HL-60 (cell line): ENCODE results near the gene ZNF385D.

Experiments used
- POLR2AphosphoS5 ChIP-seq: IDR thresholded peaks from 2 replicates; pipeline ENCODE4 v1.6.1; 2012; ENCODE audit warnings: low read depth
- REST ChIP-seq: IDR thresholded peaks from 2 replicates; pipeline ENCODE4 v1.6.1; 2012; ENCODE audit warnings: low read depth; ENCODE audit not compliant: insufficient replicate concordance
- SPI1 ChIP-seq: IDR thresholded peaks from 2 replicates; pipeline ENCODE4 v1.6.1; 2012; ENCODE audit warnings: low read depth, mild to moderate bottlenecking, borderline replicate concordance
- TF ChIP-seq, protein P1 (sequence below): IDR thresholded peaks from one replicate; pipeline ENCODE4 v1.5.1; 2011; ENCODE audit warnings: low read length, control low read depth, inconsistent platforms; ENCODE audit not compliant: insufficient read depth

DNA sequence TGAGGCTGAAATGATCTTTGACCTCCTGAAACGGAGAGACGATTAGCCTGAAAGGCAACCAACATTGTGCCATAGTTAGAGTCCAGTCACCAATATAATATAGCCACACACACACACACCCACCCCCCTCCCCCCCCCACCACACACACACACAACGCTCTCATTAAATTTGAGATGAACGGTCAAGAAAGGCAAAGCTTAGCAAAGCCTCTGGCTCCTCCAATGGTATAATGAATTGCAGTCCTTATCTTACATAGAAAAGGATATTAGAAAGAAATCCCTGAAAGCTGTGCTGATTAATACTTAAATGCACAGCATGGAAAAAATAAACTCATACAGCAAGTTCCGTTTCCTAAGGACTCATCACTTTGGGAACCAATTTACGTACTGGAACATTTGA, 876 bp upstream of the ZNF385D start:
- TF ChIP-seq, protein P1, sequence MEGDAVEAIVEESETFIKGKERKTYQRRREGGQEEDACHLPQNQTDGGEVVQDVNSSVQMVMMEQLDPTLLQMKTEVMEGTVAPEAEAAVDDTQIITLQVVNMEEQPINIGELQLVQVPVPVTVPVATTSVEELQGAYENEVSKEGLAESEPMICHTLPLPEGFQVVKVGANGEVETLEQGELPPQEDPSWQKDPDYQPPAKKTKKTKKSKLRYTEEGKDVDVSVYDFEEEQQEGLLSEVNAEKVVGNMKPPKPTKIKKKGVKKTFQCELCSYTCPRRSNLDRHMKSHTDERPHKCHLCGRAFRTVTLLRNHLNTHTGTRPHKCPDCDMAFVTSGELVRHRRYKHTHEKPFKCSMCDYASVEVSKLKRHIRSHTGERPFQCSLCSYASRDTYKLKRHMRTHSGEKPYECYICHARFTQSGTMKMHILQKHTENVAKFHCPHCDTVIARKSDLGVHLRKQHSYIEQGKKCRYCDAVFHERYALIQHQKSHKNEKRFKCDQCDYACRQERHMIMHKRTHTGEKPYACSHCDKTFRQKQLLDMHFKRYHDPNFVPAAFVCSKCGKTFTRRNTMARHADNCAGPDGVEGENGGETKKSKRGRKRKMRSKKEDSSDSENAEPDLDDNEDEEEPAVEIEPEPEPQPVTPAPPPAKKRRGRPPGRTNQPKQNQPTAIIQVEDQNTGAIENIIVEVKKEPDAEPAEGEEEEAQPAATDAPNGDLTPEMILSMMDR, result no peak
- TF ChIP-seq POLR2AphosphoS5, result no peak
- no peak for TF ChIP-seq REST
- no peak for TF ChIP-seq SPI1
